Psoas muscle (tissue), 8 donors: ENCODE data around the gene TPO. TPM values are rescaled to one million over a fixed set of nuclear protein-coding genes. Genes with fewer than 3 reads are reported as not detected.
A peak's percentile ranks its signal among the peaks of the same experiment; 100 is the strongest.

Experiments
- ATAC-seq, 4 donors: fragments of 200-7000 bp; cut with Tn5 transposase; one replicate each; pipeline ENCODE4 v1.9.1; 2020; ENCODE audit warnings: moderate library complexity in 3 of 4, mild to moderate bottlenecking in 2 of 4
- DNase-seq, 2 donors: peaks; one replicate each; pipeline ENCODE4 v3.0.0-alpha.2; 2020
- H3K27ac ChIP-seq: fragments of 200-600 bp; one replicate; pipeline ENCODE4 v1.8.0; 2022
- H3K27me3 ChIP-seq, 3 donors: fragments of 200-600 bp in 1 of 3; one replicate each; pipeline versions ENCODE4 v1.6.1 to v1.8.0; 2013 to 2022; ENCODE audit warnings: low read length in 2 of 3, mild to moderate bottlenecking in 2 of 3, moderate library complexity in 1 of 3; ENCODE audit not compliant: insufficient read depth in 3 of 3
- H3K36me3 ChIP-seq, 2 donors: fragments of 200-600 bp in 1 of 2; one replicate each; pipeline versions ENCODE4 v1.6.1 to v1.8.0; 2013 to 2022; ENCODE audit warnings: low read depth in 1 of 2, mild to moderate bottlenecking in 1 of 2, moderate library complexity in 1 of 2; ENCODE audit not compliant: insufficient read depth in 1 of 2
- H3K4me1 ChIP-seq: fragments of 200-600 bp; one replicate; pipeline ENCODE4 v1.8.0; 2022
- H3K4me3 ChIP-seq: fragments of 200-600 bp; one replicate; pipeline ENCODE4 v1.8.0; 2022; ENCODE audit warnings: mild to moderate bottlenecking
- H3K9me3 ChIP-seq: fragments of 200-600 bp; one replicate; pipeline ENCODE4 v1.8.0; 2022
- CTCF ChIP-seq: fragments of 200-600 bp; IDR thresholded peaks from one replicate; pipeline ENCODE4 v1.8.0; 2022; ENCODE audit warnings: antibody characterized with exemption
- WGBS, 3 donors: extraction: QIAGEN DNeasy Blood & Tissue Kit; methylation state at CpG; one replicate each; pipeline versions ENCODE4 v1.1.6 to v1.1.7; 2013; 5-methylcytosine and 5-hydroxymethylcytosine counted together
- intact Hi-C, 2 donors: fragments of 100-400 bp; cut with DNase I; formaldehyde crosslinking; loops; one replicate each; pipeline versions ENCODE4 v1.11.0 to v1.14.2; 2022
- polyA plus RNA-seq, 3 donors: library from polyadenylated mRNA; stranded (reverse); fragments of 200-250 nt; gene quantifications; one replicate each; pipeline ENCODE4 v1.2.3, GENCODE V29; 2013
- total RNA-seq, 4 donors: library from RNA; stranded (reverse); fragmentation: NEBNext Ultra II Directional in 2 of 4; extraction: Animal tissue kit (Norgen Biotek cat#: 25700) in 2 of 4; gene quantifications; one replicate each; pipeline versions ENCODE4 v1.2.1 to v1.2.4, GENCODE V29; 2021 to 2023
- donor health status: healthy with polysubstance abuse.
- donor health status: DM: no; HTN: no; CAD: no; lungs with moderate emphysema.
- donor health status: Bipolar disorder and iron deficiency.
- donor health status: healthy.
- donor health status: DM: yes; HTN: yes; CAD: no.
- donor health status: DM: no; HTN: no; CAD: no.
- donor health status: DM: no; HTN: no; CAD: no.
- donor health status: DM: yes; HTN: yes; CAD: no.

Gene TPO
- total and polyA plus RNA-seq, 7 donors: 2.1 to 4.5 (median 3.8) TPM

DNA sequence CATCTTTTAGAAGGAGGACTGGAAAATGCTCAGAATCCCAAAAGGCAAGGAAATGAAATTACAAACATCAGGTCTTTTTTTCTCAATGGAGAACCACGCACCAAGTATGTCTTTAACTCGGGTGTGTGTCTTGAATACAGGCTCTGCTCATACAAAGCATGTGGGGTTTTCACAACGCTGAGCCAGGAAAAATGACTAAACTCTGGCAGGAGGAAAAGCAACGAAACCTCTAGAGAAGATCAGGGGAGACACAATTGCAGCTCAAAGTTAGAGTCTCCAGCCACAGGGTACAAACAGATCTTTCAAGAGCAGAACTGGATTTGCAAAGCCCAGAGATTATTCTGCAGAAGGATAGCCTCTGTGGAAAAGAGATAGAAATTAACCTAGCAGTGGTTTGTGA lies 42.8 kb upstream of the TPO start:
- Histone ChIP-seq H3K9me3 (no peaks in the 10 kb centered on the region), H3K36me3 (no peaks in the 10 kb centered on the region), H3K27ac (no peak overlapping the region), H3K4me3 (no peak overlapping the region), H3K4me1 (no peaks in the 10 kb centered on the region), H3K27me3 (peaks cover 0 to 3% (median 0%) of the 10 kb centered on the region in 3 donors)
- no peak for TF ChIP-seq CTCF
- DNase-seq (no peak), ATAC-seq (no peak)
- WGBS, 3 donors: 51 to 62% (median 57%) methylated on average over 4 of the region's 4 CpGs
- intact Hi-C loops: loop anchor here in 1 of 2 donors (10.0 kb wide), 1 partner anchor 126 kb away; no protein-coding TSS in a partner anchor

GRCh38 chr2:1371082-1371481 lies 42.2 kb upstream of the TPO start:
- H3K27ac ChIP-seq: no peak overlapping the region
- WGBS, 3 donors: 69 to 75% (median 70%) methylated on average over 11 of the region's 11 CpGs
- H3K4me1 ChIP-seq: no peaks in the 10 kb centered on the region
- TF ChIP-seq CTCF: no peak
- intact Hi-C loops: loop anchor here in 1 of 2 donors (10.0 kb wide), 1 partner anchor 126 kb away; no protein-coding TSS in a partner anchor
- no peaks in the 10 kb centered on the region for H3K36me3 ChIP-seq
- no peak overlapping the region for H3K4me3 ChIP-seq
- peaks cover 0 to 3% (median 0%) of the 10 kb centered on the region in 3 donors for H3K27me3 ChIP-seq
- no peaks in the 10 kb centered on the region for H3K9me3 ChIP-seq
- DNase-seq: no peak
- ATAC-seq: no peak

DNA sequence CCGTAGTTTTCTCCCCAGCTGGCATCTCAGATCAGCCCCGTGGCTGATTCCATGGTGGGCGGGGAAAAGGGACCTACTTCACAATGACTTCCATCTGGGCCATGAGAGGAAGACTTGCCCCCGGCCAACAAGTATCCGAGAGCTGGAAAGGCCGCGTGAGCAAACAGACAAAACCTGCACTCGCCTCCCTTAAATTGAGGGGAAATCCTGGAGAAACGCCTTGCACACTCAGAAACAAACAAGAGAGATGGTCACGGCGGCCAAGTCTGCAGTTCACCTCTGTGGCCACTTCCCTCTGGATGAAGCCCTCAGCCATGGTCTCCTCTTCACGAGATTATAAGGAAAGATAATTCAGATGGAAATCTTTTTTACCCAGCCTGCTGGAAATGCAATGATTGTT lies 39.4 kb upstream of the TPO start:
- WGBS, 3 donors: 59 to 68% (median 65%) methylated on average over 12 of the region's 12 CpGs
- no peak for TF ChIP-seq CTCF
- peak overlapping the region; percentile 36 for H3K27ac ChIP-seq
- ATAC-seq (peak in 1 of 4 donors; percentile 36), DNase-seq (no peak)
- intact Hi-C loops: loop anchor here in 1 of 2 donors (10.0 kb wide), 1 partner anchor 129 kb away; no protein-coding TSS in a partner anchor
- no peaks in the 10 kb centered on the region for H3K4me1 ChIP-seq
- no peaks in the 10 kb centered on the region for H3K36me3 ChIP-seq
- peaks cover 0 to 3% (median 0%) of the 10 kb centered on the region in 3 donors for H3K27me3 ChIP-seq
- no peaks in the 10 kb centered on the region for H3K9me3 ChIP-seq
- H3K4me3 ChIP-seq: peak overlapping the region; percentile 52

DNA sequence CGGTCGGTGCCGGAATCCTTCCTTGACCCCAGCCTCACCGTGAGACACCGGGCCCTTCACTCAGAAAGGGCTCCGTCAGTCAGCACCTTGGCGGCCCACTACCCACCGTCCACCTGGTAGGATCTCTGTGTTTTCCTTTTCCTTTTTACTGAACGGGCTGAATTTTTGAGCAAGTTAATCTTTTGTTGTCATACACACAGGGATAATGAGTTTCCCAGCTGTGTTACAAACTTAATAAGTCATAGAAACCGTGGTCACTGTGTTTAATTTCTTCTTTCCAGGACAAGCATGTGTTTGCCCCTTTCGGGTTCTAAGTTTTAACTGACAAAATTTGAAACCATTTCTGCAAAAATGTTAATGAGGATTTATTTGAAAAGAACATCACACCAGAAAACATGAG lies 39.0 kb upstream of the TPO start:
- Histone ChIP-seq H3K27ac (peak overlapping the region; percentile 36), H3K4me1 (no peaks in the 10 kb centered on the region), H3K4me3 (peak overlapping the region; percentile 52), H3K27me3 (peaks cover 0 to 3% (median 0%) of the 10 kb centered on the region in 3 donors), H3K36me3 (no peaks in the 10 kb centered on the region), H3K9me3 (no peaks in the 10 kb centered on the region)
- DNase-seq: no peak
- intact Hi-C loops: loop anchor here in 1 of 2 donors (10.0 kb wide), 1 partner anchor 129 kb away; no protein-coding TSS in a partner anchor
- TF ChIP-seq CTCF: no peak
- 50 to 68% (median 56%) methylated on average over 11 of the region's 11 CpGs for WGBS, 3 donors
- no peak for ATAC-seq

GRCh38 chr2:1375794-1376193 lies 37.5 kb upstream of the TPO start:
- ATAC-seq (no peak), DNase-seq (no peak)
- H3K4me3 ChIP-seq: peak overlapping the region; percentile 52
- no peak for TF ChIP-seq CTCF
- intact Hi-C loops: loop anchor here in 1 of 2 donors (10.0 kb wide), 1 partner anchor 131 kb away; no protein-coding TSS in a partner anchor
- peaks cover 0 to 2% (median 0%) of the 10 kb centered on the region in 3 donors for H3K27me3 ChIP-seq
- WGBS, 3 donors: 36 to 43% (median 41%) methylated on average over 14 of the region's 14 CpGs
- no peaks in the 10 kb centered on the region for H3K4me1 ChIP-seq
- H3K9me3 ChIP-seq: no peaks in the 10 kb centered on the region
- peak overlapping the region; percentile 10 for H3K27ac ChIP-seq
- H3K36me3 ChIP-seq: no peaks in the 10 kb centered on the region
